Mesothelial cell of epicardium (in vitro differentiated cells): Measurements from ENCODE around the gene ANAPC5. TPM values are rescaled to one million over a fixed set of nuclear protein-coding genes. Genes with fewer than 3 reads are reported as not detected.
"Not testable (repeated sequence)": the region's sequence is repeated elsewhere in the genome, so short reads cannot be mapped to it uniquely, and the experiment has no call there.

ENCODE experiments used
- DNase-seq, 2 experiments: peaks; one replicate each; pipeline ENCODE4 v3.0.0; 2021; ENCODE audit warnings: low spot score in 2 of 2; ENCODE audit not compliant: unreplicated experiment in 2 of 2
- H3K27ac Mint-ChIP-seq: 2 replicates; pipeline ENCODE4 v1.8.0; 2021; ENCODE audit warnings: mixed read lengths
- H3K27me3 Mint-ChIP-seq: 2 replicates; pipeline ENCODE4 v1.8.0; 2021; ENCODE audit warnings: low read depth, mixed read lengths
- H3K36me3 Mint-ChIP-seq: 2 replicates; pipeline ENCODE4 v1.8.0; 2021; ENCODE audit warnings: mixed read lengths
- H3K4me1 Mint-ChIP-seq: 2 replicates; pipeline ENCODE4 v1.8.0; 2021; ENCODE audit warnings: mixed read lengths
- H3K4me3 Mint-ChIP-seq: 2 replicates; pipeline ENCODE4 v1.8.0; 2021; ENCODE audit warnings: mild to moderate bottlenecking, moderate library complexity, mixed read lengths
- H3K9me3 Mint-ChIP-seq: 2 replicates; pipeline ENCODE4 v1.8.0; 2021; ENCODE audit warnings: mixed read lengths
- total RNA-seq: library from RNA; stranded (reverse); gene quantifications from 3 replicates; pipeline ENCODE4 v1.2.1, GENCODE V29; 2021
- TF ChIP-seq, protein P1 (sequence below): fragments of 200-600 bp; sonication (generic); IDR thresholded peaks from one replicate; pipeline ENCODE4 v1.5.0; 2021; ENCODE audit warnings: antibody characterized with exemption; ENCODE audit not compliant: unreplicated experiment

Gene ANAPC5
- total RNA-seq, 1 donor from 2014 or later: 117 TPM

DNA sequence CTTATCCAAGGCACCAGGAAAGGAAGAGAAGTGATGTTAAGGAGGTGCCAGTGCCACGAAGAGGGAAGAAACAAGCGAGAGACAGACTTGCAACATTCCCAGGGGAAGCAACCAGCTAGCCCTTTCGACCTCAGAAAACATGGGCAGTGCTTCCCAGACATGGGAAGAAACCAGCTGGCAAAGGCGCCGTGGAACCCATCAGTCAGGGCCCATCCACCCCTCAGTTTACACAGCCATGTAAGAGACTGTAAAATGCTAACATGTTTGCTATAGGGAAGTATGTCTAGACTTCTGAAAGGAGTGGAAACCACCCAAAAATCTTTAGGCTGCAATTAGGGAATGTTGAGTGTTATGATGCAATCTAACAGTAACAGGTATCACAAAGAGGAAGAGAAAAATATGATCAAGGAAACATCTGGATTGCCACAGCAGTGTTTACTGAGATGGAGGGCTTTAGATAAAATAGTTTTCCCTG is 26.3 kb downstream of the ANAPC5 start:
- Mint-ChIP-seq H3K4me3 (no peak overlapping the region), H3K9me3 (no peaks in the 10 kb centered on the region), H3K36me3 (peaks cover 43% of the 10 kb centered on the region), H3K4me1 (no peaks in the 10 kb centered on the region), H3K27ac (no peak overlapping the region), H3K27me3 (no peaks in the 10 kb centered on the region)
- TF ChIP-seq, protein P1, sequence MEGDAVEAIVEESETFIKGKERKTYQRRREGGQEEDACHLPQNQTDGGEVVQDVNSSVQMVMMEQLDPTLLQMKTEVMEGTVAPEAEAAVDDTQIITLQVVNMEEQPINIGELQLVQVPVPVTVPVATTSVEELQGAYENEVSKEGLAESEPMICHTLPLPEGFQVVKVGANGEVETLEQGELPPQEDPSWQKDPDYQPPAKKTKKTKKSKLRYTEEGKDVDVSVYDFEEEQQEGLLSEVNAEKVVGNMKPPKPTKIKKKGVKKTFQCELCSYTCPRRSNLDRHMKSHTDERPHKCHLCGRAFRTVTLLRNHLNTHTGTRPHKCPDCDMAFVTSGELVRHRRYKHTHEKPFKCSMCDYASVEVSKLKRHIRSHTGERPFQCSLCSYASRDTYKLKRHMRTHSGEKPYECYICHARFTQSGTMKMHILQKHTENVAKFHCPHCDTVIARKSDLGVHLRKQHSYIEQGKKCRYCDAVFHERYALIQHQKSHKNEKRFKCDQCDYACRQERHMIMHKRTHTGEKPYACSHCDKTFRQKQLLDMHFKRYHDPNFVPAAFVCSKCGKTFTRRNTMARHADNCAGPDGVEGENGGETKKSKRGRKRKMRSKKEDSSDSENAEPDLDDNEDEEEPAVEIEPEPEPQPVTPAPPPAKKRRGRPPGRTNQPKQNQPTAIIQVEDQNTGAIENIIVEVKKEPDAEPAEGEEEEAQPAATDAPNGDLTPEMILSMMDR: no peak
- DNase-seq: no peak

DNA sequence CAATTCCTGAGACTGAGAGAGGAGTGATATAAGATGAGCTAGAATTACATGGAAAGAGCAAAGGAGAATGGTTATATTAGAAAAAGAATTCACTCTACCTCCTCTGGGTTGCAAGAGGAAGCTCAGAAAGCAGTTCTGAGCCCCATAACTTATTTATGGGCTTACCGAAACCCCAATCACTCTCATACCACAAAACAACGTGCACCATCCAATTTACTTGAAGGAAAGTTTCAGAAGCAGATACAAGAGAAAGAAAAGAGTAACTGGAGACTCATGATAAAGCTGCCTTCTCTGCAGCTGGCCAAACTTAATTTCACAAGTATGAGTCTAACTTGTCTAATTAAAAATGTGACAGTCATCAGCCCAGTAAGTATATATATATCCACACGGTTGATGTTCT is 28.3 kb downstream of the ANAPC5 start:
- TF ChIP-seq, protein P1: no peak
- H3K36me3 Mint-ChIP-seq: peaks cover 31% of the 10 kb centered on the region

DNA sequence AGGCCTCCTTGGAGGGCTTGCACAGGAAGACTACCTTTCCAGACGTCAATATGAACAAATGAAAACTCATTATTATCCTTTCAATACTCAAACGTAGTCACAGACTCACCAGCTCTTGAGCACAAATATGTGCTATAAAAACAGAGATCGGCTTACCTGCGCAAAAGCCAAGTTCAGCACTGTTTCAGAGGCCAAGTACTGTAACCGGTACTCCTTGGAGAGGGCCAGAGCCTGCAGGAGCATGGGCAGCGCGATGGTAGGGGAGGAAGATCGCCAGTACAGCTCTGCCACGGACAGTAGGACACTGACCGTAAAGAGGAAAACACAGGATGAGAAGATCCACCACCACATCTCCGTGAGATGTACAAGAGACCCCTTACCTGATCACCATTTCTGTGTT is 34.1 kb downstream of the ANAPC5 start:
- Mint-ChIP-seq H3K4me3 (no peak overlapping the region), H3K9me3 (no peaks in the 10 kb centered on the region), H3K4me1 (no peaks in the 10 kb centered on the region), H3K27me3 (no peaks in the 10 kb centered on the region), H3K27ac (no peak overlapping the region), H3K36me3 (peaks cover 33% of the 10 kb centered on the region)
- TF ChIP-seq, protein P1: no peak
- no peak for DNase-seq

More for the DNA sequence above, 28.3 kb downstream of the ANAPC5 start:
- no peak overlapping the region for H3K27ac Mint-ChIP-seq
- no peaks in the 10 kb centered on the region for H3K9me3 Mint-ChIP-seq
- DNase-seq: no peak
- no peak overlapping the region for H3K4me3 Mint-ChIP-seq
- no peaks in the 10 kb centered on the region for H3K27me3 Mint-ChIP-seq
- no peaks in the 10 kb centered on the region for H3K4me1 Mint-ChIP-seq

DNA sequence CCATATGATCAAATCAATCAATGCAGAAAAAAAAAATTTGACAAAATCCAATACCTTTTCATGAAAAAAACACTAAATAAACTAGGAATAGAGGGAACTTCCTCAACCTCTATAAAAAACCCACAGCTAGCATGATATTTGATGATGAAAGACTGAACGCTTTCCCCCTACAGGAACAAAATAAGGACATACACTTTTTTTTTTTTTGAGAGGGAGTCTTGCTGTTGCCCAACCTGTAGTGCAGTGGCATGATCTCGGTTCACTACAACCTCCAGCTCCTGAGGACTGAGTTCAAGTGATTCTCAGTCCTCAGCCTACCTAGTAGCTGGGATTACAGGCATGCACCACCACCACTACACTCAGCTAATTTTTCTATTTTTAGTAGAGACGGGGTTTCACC is 37.8 kb downstream of the ANAPC5 start:
- Mint-ChIP-seq H3K9me3 (peaks cover 3% of the 10 kb centered on the region), H3K36me3 (peaks cover 51% of the 10 kb centered on the region), H3K27me3 (no peaks in the 10 kb centered on the region), H3K4me1 (no peaks in the 10 kb centered on the region), H3K4me3 (no peak overlapping the region), H3K27ac (no peak overlapping the region)
- TF ChIP-seq, protein P1: no peak
- no peak for DNase-seq

DNA sequence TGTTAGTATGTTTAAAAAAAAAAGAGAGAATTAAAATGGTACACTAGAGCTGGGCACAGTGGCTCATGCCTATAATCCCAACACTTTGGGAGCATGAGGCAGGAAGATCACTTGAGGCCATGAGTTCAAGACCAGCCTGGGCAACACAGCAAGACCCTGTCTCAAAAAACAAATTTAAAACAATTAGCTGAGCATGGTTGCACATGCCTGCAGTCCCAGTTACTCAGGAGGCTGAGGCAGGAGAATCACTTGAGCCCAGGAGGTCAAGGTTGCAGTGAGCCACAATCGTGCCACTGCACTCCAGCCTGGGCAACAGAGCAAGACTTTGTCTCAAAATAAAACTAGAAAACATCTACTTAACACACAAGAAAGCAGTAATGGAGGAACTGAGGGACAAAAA is 42.0 kb downstream of the ANAPC5 start:
- H3K27me3 Mint-ChIP-seq, DNase-seq, H3K4me1 Mint-ChIP-seq, H3K9me3 Mint-ChIP-seq, H3K4me3 Mint-ChIP-seq, H3K27ac Mint-ChIP-seq: not testable (repeated sequence)
- peaks cover 45% of the 10 kb centered on the region for H3K36me3 Mint-ChIP-seq

DNA sequence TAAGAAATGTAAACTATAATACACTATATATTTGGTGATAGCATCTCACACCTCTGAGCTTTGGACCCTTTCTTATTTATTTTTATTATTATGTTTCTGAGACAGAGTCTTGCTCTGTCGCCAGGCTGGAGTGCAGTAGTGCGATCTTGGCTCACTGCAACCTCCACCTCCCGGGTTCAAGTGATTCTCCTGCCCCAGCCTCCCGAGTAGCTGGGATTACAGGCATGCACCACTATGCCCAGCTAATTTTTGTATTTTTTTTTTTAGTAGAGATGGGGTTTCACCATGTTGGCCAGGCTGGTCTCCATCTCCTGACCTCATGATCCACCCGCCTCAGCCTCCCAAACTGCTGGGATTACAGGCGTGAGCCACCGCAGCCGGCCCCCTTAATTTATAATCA is 44.8 kb downstream of the ANAPC5 start:
- not testable (repeated sequence) for H3K4me3 Mint-ChIP-seq, DNase-seq, H3K27me3 Mint-ChIP-seq, H3K4me1 Mint-ChIP-seq, H3K27ac Mint-ChIP-seq, H3K9me3 Mint-ChIP-seq
- H3K36me3 Mint-ChIP-seq: peaks cover 31% of the 10 kb centered on the region

DNA sequence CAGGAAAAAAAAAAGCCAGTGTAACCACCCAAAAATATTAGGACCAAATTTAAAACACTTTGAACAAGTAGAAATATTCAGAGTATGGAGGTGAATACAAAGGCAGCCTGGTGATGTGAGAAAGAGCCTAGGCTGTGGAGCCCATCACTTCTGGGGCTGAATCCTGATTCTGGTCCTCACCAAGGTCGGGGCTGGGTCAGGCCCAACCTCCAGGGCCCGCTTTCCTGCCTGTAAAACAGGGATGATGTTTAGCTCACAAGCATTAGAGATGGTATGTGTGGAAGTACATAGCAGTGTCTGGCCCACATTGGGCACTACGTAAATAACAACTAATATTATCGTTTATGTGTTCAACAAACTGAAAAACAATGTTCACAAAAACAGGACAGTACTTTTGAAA is 47.9 kb downstream of the ANAPC5 start:
- Mint-ChIP-seq H3K4me1 (no peaks in the 10 kb centered on the region), H3K9me3 (no peaks in the 10 kb centered on the region), H3K36me3 (peaks cover 10% of the 10 kb centered on the region), H3K4me3 (no peak overlapping the region), H3K27me3 (no peaks in the 10 kb centered on the region), H3K27ac (no peak overlapping the region)
- TF ChIP-seq, protein P1: no peak
- DNase-seq: no peak
